ENCODE results near the gene PROM1. TPM values are rescaled to one million over a fixed set of nuclear protein-coding genes. Genes with fewer than 3 reads are reported as not detected.

The PROM1 gene
- total and polyA plus RNA-seq, 2 of the 8 experiments (the other 6 are each of a cell fraction or from before 2014, with no cell fraction given), result 36.0 to 59.7 TPM

GRCh38 chr4:15935504-15936402 is 148.1 kb downstream of the PROM1 start (continued):
- TF ChIP-seq, protein P1, sequence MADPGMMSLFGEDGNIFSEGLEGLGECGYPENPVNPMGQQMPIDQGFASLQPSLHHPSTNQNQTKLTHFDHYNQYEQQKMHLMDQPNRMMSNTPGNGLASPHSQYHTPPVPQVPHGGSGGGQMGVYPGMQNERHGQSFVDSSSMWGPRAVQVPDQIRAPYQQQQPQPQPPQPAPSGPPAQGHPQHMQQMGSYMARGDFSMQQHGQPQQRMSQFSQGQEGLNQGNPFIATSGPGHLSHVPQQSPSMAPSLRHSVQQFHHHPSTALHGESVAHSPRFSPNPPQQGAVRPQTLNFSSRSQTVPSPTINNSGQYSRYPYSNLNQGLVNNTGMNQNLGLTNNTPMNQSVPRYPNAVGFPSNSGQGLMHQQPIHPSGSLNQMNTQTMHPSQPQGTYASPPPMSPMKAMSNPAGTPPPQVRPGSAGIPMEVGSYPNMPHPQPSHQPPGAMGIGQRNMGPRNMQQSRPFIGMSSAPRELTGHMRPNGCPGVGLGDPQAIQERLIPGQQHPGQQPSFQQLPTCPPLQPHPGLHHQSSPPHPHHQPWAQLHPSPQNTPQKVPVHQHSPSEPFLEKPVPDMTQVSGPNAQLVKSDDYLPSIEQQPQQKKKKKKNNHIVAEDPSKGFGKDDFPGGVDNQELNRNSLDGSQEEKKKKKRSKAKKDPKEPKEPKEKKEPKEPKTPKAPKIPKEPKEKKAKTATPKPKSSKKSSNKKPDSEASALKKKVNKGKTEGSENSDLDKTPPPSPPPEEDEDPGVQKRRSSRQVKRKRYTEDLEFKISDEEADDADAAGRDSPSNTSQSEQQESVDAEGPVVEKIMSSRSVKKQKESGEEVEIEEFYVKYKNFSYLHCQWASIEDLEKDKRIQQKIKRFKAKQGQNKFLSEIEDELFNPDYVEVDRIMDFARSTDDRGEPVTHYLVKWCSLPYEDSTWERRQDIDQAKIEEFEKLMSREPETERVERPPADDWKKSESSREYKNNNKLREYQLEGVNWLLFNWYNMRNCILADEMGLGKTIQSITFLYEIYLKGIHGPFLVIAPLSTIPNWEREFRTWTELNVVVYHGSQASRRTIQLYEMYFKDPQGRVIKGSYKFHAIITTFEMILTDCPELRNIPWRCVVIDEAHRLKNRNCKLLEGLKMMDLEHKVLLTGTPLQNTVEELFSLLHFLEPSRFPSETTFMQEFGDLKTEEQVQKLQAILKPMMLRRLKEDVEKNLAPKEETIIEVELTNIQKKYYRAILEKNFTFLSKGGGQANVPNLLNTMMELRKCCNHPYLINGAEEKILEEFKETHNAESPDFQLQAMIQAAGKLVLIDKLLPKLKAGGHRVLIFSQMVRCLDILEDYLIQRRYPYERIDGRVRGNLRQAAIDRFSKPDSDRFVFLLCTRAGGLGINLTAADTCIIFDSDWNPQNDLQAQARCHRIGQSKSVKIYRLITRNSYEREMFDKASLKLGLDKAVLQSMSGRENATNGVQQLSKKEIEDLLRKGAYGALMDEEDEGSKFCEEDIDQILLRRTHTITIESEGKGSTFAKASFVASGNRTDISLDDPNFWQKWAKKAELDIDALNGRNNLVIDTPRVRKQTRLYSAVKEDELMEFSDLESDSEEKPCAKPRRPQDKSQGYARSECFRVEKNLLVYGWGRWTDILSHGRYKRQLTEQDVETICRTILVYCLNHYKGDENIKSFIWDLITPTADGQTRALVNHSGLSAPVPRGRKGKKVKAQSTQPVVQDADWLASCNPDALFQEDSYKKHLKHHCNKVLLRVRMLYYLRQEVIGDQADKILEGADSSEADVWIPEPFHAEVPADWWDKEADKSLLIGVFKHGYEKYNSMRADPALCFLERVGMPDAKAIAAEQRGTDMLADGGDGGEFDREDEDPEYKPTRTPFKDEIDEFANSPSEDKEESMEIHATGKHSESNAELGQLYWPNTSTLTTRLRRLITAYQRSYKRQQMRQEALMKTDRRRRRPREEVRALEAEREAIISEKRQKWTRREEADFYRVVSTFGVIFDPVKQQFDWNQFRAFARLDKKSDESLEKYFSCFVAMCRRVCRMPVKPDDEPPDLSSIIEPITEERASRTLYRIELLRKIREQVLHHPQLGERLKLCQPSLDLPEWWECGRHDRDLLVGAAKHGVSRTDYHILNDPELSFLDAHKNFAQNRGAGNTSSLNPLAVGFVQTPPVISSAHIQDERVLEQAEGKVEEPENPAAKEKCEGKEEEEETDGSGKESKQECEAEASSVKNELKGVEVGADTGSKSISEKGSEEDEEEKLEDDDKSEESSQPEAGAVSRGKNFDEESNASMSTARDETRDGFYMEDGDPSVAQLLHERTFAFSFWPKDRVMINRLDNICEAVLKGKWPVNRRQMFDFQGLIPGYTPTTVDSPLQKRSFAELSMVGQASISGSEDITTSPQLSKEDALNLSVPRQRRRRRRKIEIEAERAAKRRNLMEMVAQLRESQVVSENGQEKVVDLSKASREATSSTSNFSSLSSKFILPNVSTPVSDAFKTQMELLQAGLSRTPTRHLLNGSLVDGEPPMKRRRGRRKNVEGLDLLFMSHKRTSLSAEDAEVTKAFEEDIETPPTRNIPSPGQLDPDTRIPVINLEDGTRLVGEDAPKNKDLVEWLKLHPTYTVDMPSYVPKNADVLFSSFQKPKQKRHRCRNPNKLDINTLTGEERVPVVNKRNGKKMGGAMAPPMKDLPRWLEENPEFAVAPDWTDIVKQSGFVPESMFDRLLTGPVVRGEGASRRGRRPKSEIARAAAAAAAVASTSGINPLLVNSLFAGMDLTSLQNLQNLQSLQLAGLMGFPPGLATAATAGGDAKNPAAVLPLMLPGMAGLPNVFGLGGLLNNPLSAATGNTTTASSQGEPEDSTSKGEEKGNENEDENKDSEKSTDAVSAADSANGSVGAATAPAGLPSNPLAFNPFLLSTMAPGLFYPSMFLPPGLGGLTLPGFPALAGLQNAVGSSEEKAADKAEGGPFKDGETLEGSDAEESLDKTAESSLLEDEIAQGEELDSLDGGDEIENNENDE (IDR thresholded peaks at IDR 0.05; ENCODE audit: insufficient replicate concordance, low read length), result no peak
- TF ChIP-seq, protein P2, sequence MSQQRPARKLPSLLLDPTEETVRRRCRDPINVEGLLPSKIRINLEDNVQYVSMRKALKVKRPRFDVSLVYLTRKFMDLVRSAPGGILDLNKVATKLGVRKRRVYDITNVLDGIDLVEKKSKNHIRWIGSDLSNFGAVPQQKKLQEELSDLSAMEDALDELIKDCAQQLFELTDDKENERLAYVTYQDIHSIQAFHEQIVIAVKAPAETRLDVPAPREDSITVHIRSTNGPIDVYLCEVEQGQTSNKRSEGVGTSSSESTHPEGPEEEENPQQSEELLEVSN (IDR thresholded peaks at IDR 0.05), result no peak
- TF ChIP-seq POLR2A (IDR thresholded peaks at IDR 0.05; ENCODE audit: control extremely low read depth in 1 of 2, low read depth in 2 of 2, low read length in 2 of 2), result no peak
- TF ChIP-seq GABPA (IDR thresholded peaks at IDR 0.05; ENCODE audit: borderline replicate concordance, insufficient read depth, low read length), result no peak
- no peak for TF ChIP-seq EGR1 (IDR thresholded peaks at IDR 0.05; ENCODE audit: borderline replicate concordance, low read depth, low read length)
- TF ChIP-seq SP2 (IDR thresholded peaks at IDR 0.05; ENCODE audit: low read length), result no peak
- TF ChIP-seq, protein P3, sequence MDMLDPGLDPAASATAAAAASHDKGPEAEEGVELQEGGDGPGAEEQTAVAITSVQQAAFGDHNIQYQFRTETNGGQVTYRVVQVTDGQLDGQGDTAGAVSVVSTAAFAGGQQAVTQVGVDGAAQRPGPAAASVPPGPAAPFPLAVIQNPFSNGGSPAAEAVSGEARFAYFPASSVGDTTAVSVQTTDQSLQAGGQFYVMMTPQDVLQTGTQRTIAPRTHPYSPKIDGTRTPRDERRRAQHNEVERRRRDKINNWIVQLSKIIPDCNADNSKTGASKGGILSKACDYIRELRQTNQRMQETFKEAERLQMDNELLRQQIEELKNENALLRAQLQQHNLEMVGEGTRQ (IDR thresholded peaks at IDR 0.05; ENCODE audit: low read length), result no peak
- TF ChIP-seq FOSL1 (IDR thresholded peaks at IDR 0.05; ENCODE audit: insufficient read depth, low read depth, low read length), result no peak

All from H1 (cell line).